HG03095 (cell line): ENCODE results near the gene ICE1.

Experiments
- ATAC-seq: cut with Tn5 transposase; IDR thresholded peaks from one replicate; pipeline ENCODE4 v1.9.1; 2021; ENCODE audit warnings: moderate library complexity; ENCODE audit not compliant: unreplicated experiment

Gene ICE1

DNA sequence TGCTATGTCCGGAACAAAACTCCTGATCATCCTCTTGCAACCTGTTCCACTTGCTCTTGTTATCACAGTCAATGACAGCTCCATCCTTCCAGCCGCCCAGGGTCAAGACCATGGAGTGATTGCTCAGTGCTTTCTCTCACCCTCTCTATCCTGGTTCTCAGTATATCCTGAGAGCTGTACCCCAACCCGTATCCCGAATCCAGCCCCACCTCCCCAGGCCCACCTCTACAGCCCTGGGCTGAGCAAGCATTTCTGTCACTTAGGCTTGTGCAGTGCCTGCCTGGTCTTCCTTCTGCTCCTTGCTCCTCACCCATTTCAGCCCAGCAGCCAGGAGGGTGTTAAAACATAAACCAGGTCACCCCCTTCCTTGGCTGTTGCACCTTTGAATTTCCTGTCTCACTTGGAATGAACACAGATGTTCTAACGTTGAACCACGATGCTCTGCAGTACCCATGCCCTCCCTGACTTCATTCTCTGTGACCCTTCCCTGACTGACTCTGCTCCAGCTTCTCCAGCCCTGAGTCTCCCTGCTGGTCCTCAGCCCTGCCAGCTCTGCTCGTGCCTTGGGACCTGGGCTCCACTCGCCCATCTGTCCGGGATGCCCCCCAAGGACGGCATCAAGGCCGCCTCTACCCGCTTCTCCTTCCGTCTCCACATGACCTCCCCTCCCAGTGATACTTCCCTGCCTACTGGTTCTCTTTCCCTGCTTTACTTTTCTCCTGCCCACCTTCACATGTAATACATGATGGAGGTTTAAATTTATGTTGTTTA is 110.0 kb downstream of the ICE1 start:
- no peak for ATAC-seq

DNA sequence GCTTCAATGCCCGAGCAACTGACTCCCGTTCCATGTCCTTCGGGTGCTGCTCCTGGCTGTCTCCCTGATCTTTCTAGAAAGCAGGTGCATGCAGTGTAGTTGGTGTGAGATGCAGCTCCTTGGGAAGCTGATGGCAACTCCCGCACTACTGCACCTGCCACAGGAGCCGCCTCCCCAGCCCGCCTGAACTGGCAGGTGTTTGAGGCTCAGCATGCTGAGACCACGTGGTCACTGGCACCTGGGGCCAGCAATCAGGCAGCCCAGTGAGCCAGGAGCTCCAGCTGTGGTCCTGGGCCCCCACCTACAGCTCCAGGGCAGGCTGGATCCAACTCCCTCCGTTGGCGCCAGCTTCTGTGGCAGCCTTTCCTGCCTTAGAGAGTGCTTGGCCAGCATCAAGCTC is 111.5 kb downstream of the ICE1 start:
- ATAC-seq = no peak

DNA sequence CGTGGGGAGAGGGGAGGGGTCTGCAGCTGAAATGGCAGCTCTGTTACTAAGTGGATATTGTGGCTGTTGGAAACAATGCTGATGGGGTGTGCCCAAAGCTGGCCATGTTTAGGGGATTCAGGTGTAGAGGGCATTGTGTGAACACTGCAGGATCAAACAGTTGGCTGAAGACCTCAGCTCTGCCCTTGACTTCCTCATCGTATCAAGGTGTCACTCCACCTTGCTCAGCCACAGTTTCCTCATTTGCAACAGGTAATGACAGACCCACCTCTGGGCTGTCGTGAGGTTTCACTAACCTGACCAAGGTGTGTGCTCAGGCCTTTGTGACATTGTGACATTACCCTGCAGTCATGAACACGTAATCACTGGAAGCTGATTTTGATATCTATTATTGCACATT is 111.9 kb downstream of the ICE1 start:
- ATAC-seq = no peak

DNA sequence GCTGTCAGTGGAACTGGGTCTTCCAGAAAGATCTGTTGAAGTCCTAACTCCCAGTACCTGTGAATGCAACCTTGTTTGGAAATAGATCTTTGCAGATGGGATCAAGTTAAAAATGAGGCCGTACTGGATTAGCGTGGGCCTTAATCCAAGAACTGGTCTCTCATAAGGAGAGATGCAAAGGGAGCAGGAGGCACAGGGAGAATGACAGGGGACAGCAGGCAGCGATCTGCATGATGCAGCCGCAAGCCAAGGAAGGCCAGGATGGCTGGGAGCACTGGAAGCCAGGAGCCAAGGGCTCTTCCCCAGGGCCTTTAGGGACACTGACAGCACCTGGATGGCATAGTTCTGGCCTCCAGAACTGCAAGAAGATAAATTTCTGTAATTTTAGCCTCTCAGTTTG is 114.4 kb downstream of the ICE1 start:
- no peak for ATAC-seq

DNA sequence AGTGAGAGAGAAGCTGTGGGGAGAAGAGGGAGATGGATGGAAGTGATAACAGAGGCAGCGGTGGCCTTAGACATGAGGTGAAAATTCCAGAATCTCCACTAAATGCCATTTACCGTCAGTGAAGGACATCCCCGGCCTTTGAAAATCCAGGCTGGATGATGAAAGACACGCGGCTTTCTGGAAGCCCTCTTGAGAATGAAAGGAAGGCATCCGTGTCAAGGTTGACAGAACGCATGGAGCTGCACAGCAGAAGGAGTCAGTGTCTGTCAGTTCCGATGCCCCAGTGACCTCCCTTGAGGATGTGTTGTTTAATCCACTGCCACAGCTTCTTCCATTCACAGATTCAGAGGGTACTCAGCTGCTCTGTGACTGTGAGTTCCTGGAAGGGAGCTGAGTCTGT is 114.9 kb downstream of the ICE1 start:
- no peak for ATAC-seq

DNA sequence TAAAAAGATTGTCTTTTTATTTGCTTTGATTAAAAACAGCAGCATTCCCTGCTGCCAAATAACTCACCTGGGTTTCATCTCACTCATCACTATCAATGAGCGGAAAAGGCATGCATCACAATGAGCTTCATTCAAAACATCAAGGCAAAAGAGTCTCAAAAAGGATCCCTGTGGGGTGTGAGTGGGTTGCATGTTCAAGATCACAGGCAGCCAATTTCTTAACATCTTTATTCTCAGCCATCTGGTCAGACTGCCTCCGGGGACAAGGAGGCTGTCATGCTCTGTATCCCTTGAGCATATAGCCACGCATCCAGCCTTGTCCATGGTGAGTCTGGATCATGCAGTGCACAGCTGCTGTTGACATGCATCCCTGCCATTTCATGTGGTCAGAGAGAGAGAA is 117.1 kb downstream of the ICE1 start:
- ATAC-seq = no peak
